Ectodermal cell (in vitro differentiated cells): ENCODE measurements around the gene DIP2C.

ENCODE experiments used
- H3K27ac ChIP-seq: 2 replicates; pipeline ENCODE4 v1.7.0; 2013; ENCODE audit warnings: mild to moderate bottlenecking, low read depth, low read length; ENCODE audit not compliant: insufficient read depth, poor library complexity, severe bottlenecking
- H3K27me3 ChIP-seq: 2 replicates; pipeline ENCODE4 v1.7.0; 2013; ENCODE audit warnings: mild to moderate bottlenecking, low read length; ENCODE audit not compliant: insufficient read depth, control insufficient read depth, poor library complexity, severe bottlenecking
- H3K36me3 ChIP-seq: one replicate; pipeline ENCODE4 v1.7.0; 2013; ENCODE audit warnings: low read length; ENCODE audit not compliant: control insufficient read depth, insufficient read depth
- H3K4me1 ChIP-seq: one replicate; pipeline ENCODE4 v1.7.0; 2013; ENCODE audit warnings: low read length; ENCODE audit not compliant: control insufficient read depth, insufficient read depth
- H3K4me3 ChIP-seq: 2 replicates; pipeline ENCODE4 v1.7.0; 2013; ENCODE audit warnings: low read depth, low read length, control low read depth; ENCODE audit not compliant: insufficient read depth
- H3K9me3 ChIP-seq: 2 replicates; pipeline ENCODE4 v1.7.0; 2013; ENCODE audit warnings: mild to moderate bottlenecking, low read length, moderate library complexity; ENCODE audit not compliant: control insufficient read depth
- WGBS, 2 experiments: methylation state at CpG; one replicate each; pipeline ENCODE4 v1.1.7; 2013; ENCODE audit warnings: missing lambda C conversion rate in 2 of 2; 5-methylcytosine and 5-hydroxymethylcytosine counted together

The DIP2C gene

DNA sequence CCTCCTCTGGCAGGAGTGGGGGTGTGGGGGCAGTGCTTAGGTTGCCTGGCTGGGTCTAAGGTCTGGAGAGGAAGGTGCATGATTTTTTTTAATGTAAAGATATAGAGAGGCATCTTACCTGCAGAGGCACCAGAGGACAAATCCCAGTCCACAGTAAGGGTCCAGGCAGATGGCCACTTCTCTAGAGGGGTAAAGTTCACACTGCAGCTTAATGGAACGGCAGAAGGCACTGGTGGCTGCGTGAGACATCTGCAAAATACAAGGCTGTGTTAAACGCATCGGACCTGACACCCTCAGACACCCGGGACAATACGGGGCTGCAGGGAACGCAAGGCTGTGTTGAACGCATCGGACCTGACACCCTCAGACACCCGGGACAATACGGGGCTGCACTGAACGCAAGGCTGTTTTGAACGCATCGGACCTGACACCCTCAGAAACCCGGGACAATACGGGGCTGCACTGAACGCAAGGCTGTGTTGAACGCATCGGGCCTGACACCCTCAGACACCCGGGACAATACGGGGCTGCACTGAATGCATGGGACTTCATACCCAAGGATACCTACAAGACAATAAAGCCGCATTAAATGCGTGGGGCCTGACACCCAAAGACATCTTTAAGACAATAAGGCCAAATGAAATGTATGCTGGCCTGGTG is 348.3 kb downstream of the DIP2C start:
- H3K27me3 ChIP-seq: no peaks in the 10 kb centered on the region
- H3K4me1 ChIP-seq: no peaks in the 10 kb centered on the region
- no peaks in the 10 kb centered on the region for H3K9me3 ChIP-seq
- no peak overlapping the region for H3K4me3 ChIP-seq
- H3K36me3 ChIP-seq: peaks cover 13% of the 10 kb centered on the region
- no peak overlapping the region for H3K27ac ChIP-seq
- WGBS, 2 experiments: 96 to 97% methylated on average over 23 of the region's 23 CpGs

DNA sequence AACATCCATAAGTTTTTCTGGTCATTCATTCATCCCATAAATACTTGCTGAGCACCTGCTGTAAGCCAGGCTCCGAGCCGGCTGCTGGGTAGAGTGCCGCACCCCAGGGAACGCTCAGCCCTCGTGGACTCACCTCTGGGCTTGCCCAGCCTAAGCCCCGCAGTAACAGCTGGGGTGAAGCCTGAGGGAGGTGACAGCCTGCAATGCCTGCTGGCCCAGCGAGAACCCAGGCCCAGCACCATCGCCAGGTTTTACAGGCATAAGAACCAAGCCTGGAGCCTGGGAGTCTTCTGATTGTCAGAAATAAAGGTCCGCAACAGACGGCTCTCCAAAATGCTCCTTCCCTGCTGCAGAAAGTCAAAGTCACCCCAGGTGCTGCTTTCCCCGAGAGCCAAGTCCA is 348.8 kb downstream of the DIP2C start:
- Histone ChIP-seq H3K9me3 (no peaks in the 10 kb centered on the region), H3K27ac (no peak overlapping the region), H3K4me1 (no peaks in the 10 kb centered on the region), H3K27me3 (no peaks in the 10 kb centered on the region), H3K4me3 (no peak overlapping the region), H3K36me3 (peaks cover 13% of the 10 kb centered on the region)
- 93 to 96% methylated on average over 11 of the region's 11 CpGs for WGBS, 2 experiments

GRCh38 chr10:339038-339391 is 350.5 kb downstream of the DIP2C start:
- WGBS, 2 experiments: 97 to 100% methylated on average over 2 of the region's 2 CpGs
- Histone ChIP-seq H3K4me1 (no peaks in the 10 kb centered on the region), H3K27ac (no peak overlapping the region), H3K9me3 (no peaks in the 10 kb centered on the region), H3K36me3 (peaks cover 13% of the 10 kb centered on the region), H3K27me3 (no peaks in the 10 kb centered on the region), H3K4me3 (no peak overlapping the region)

DNA sequence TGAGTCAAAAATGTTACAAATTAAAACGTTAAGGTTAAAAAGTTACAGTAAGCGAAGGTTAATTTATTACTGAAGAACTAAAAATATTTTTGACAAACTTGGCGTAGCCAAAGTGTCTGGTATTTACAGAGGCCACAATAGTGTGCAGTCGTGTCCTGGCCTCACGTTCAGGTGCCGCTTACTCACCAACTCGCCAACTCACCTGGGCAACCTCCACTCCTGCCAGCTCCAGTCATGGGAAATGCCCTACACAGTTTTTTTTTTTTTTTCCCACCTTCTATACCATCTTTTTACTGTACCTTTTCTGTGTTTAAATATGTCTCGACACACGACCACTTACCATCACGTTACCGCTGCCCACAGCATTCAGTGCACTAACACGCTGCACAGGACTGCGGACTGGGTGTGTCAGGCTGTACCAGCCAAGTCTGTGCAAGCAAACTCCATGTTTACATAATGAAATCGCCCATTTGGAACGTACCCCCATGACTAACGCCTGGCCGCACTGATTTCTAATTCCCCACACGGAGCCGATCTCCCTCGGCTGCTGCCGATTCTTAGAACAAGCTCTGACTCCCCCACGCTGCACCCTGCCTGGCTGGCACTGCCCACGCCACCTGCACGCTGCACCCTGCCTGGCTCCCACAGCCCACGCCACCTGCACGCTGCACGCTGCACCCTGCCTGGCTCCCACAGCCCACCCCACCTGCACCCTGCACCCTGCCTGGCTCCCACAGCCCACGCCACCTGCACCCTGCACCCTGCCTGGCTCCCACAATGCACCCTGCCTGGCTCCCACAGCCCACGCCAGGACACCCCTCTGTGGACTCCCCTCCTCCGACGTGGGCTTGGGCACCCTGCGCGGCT is 351.1 kb downstream of the DIP2C start:
- H3K27ac ChIP-seq: no peak overlapping the region
- no peak overlapping the region for H3K4me3 ChIP-seq
- H3K9me3 ChIP-seq: no peaks in the 10 kb centered on the region
- no peaks in the 10 kb centered on the region for H3K4me1 ChIP-seq
- no peaks in the 10 kb centered on the region for H3K27me3 ChIP-seq
- peaks cover 13% of the 10 kb centered on the region for H3K36me3 ChIP-seq
- WGBS, 2 experiments: 93% methylated on average over 33 of the region's 33 CpGs

- H3K4me3 ChIP-seq: no peak overlapping the region
- peaks cover 13% of the 10 kb centered on the region for H3K36me3 ChIP-seq
- no peaks in the 10 kb centered on the region for H3K4me1 ChIP-seq
- 94 to 96% methylated on average over 4 to 6 of the region's 6 CpGs for WGBS, 2 experiments
- no peaks in the 10 kb centered on the region for H3K9me3 ChIP-seq
- H3K27ac ChIP-seq: no peak overlapping the region
- H3K27me3 ChIP-seq: no peaks in the 10 kb centered on the region
Measured at GRCh38 chr10:336247-336646, 353.2 kb downstream of the DIP2C start.

GRCh38 chr10:335151-335800 is 354.2 kb downstream of the DIP2C start:
- Histone ChIP-seq H3K27ac (no peak overlapping the region), H3K27me3 (no peaks in the 10 kb centered on the region), H3K36me3 (peaks cover 8% of the 10 kb centered on the region), H3K4me1 (no peaks in the 10 kb centered on the region), H3K4me3 (no peak overlapping the region), H3K9me3 (no peaks in the 10 kb centered on the region)
- WGBS, 2 experiments: 93 to 94% methylated on average over 14 of the region's 14 CpGs

DNA sequence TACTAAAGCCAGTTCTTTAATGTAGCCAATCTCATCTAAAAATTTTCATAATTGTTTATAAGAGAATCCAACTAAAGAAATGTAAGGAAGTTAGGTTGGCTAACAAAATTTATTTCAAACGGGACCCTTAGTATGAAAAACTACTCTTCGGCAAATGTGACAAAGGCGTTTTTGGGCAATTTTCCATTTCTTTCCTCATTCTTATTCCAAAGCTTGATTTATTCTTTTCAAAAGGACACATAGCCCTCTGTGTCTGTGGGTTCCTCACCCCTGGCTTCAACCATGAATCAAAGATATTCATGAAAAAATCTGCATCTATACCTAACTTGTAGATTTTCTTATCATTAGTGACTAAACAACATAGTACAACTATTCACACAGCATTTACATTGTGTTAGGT is 358.3 kb downstream of the DIP2C start:
- Histone ChIP-seq H3K27ac (no peak overlapping the region), H3K27me3 (no peaks in the 10 kb centered on the region), H3K4me1 (no peaks in the 10 kb centered on the region), H3K9me3 (no peaks in the 10 kb centered on the region), H3K4me3 (no peak overlapping the region), H3K36me3 (no peaks in the 10 kb centered on the region)
- 92 to 95% methylated on average over 3 of the region's 3 CpGs for WGBS, 2 experiments

DNA sequence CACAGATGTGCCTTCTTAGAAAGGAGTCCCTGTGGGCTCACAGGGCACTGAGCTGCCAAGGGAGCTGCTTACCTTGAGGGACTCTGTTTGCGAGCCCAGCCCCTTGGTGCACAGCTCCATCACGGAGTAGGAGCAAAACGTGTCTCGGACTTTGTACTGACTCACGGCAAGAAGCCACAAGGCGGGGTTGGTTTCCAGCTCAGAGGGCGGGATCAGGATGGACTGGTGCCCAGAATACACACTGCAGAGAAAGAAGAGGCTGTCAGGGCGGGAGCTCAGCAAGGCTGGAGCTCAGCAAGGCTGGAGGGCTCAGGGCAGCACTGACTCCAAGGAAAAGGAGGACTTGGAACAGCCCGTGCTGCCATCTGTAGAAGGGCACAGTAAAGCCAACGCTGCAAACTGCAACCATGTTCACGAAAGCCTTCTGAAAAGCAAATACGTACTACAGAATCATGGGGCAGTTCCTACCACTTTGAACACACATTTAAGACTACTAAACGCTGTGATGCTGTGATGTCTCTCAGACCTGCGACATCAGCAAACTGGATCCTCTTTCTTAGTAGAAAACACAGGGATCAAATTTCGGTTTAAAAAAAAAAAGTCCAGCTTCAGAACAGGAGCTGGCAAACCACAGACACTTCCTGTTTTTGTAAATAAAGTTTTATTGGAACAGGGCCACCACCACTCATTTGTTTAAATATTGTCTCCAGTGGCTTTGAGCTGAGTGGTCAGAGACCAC is 359.9 kb downstream of the DIP2C start:
- H3K4me3 ChIP-seq: no peak overlapping the region
- H3K9me3 ChIP-seq: no peaks in the 10 kb centered on the region
- 81 to 84% methylated on average over 15 of the region's 15 CpGs for WGBS, 2 experiments
- peaks cover 2% of the 10 kb centered on the region for H3K36me3 ChIP-seq
- H3K4me1 ChIP-seq: no peaks in the 10 kb centered on the region
- H3K27me3 ChIP-seq: no peaks in the 10 kb centered on the region
- H3K27ac ChIP-seq: no peak overlapping the region

DNA sequence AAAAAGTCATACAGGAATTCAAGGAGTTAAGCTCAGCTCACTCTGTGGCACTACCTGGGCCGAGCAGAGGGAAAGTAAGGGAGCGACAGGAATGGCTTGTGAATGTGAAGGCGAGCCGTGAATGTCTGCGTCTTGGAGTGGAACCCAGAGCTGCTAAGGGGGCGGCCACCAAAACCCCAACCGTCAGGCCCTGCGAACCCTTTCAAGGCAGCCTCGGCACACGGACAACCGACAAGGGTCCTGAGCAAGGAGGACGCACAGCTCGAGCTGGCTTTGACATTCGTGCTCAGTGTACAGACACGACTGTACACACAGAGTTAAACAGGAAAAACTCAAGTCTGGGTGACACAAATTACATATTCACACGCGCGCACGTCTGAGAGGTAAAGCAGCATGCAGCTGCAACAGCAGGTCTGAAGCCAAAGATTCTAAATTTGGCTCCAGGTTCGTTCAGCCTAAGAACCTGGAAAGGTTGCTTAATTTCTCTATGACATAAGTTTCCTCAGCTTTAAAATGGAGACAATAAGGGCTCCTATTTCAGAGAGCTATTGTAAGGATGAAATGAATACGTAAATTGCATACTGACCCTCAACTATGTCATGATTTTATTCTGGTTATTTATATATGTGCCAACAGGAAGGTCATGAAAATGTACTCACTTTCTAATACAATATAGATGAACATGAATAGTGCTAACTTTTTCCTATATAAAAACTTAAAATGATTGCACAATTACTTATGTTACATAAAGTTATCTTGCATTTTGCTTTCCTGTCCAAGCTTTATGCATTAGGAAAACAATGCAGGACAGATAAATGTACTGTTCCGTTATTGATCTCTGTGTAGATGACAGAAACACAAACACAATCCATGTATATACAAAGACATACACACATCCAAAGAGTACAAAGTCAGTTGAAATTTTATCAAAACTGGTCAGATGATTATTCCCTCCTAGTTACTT is 361.3 kb downstream of the DIP2C start:
- WGBS, 2 experiments: 92 to 93% methylated on average over 21 to 22 of the region's 22 CpGs
- H3K36me3 ChIP-seq: peaks cover 11% of the 10 kb centered on the region
- no peaks in the 10 kb centered on the region for H3K27me3 ChIP-seq
- H3K9me3 ChIP-seq: no peaks in the 10 kb centered on the region
- no peaks in the 10 kb centered on the region for H3K4me1 ChIP-seq
- no peak overlapping the region for H3K4me3 ChIP-seq
- no peak overlapping the region for H3K27ac ChIP-seq
